ENCODE data around the gene MROH9. TPM values are rescaled to one million over a fixed set of nuclear protein-coding genes. Genes with fewer than 3 reads are reported as not detected.
"Not testable (repeated sequence)": the region's sequence is repeated elsewhere in the genome, so short reads cannot be mapped to it uniquely, and the experiment has no call there.

The MROH9 gene
- total and polyA plus RNA-seq, 5 donors, result 0.06 TPM; not detected in 4

GRCh38 chr1:170924656-170925055 lies 10.7 kb upstream of the MROH9 start:
- H3K27me3 ChIP-seq (ENCODE audit: control insufficient read depth, insufficient read depth); H3K4me3 ChIP-seq (ENCODE audit: low read length); H3K9me3 ChIP-seq (ENCODE audit: control insufficient read depth, low read length); ATAC-seq; H3K27ac ChIP-seq (ENCODE audit: low read length); DNase-seq; intact Hi-C loops (cut with DNase I); H3K4me1 ChIP-seq (ENCODE audit: control insufficient read depth, insufficient read depth, low read length): not testable (repeated sequence)
- WGBS, result 54% methylated on average over 1 of the region's 1 CpG

GRCh38 chr1:170927955-170928840 lies 7.1 kb upstream of the MROH9 start:
- 66% methylated on average over 8 of the region's 8 CpGs for WGBS
- no peak overlapping the region for H3K4me3 ChIP-seq (ENCODE audit: low read length)
- no peaks in the 10 kb centered on the region for H3K9me3 ChIP-seq (ENCODE audit: control insufficient read depth, low read length)
- intact Hi-C loops (cut with DNase I), result no loop called here
- DNase-seq (no peak), ATAC-seq (no peak)
- H3K27ac ChIP-seq (ENCODE audit: low read length), result no peak overlapping the region
- H3K27me3 ChIP-seq (ENCODE audit: control insufficient read depth, insufficient read depth), result no peaks in the 10 kb centered on the region
- peaks cover 3% of the 10 kb centered on the region for H3K4me1 ChIP-seq (ENCODE audit: control insufficient read depth, insufficient read depth, low read length)

- intact Hi-C loops (cut with DNase I), result no loop called here
- WGBS, result 36% methylated on average over 4 of the region's 4 CpGs
- Histone ChIP-seq H3K4me1 (ENCODE audit: control insufficient read depth, insufficient read depth, low read length) (peaks cover 3% of the 10 kb centered on the region), H3K9me3 (ENCODE audit: control insufficient read depth, low read length) (no peaks in the 10 kb centered on the region), H3K27ac (ENCODE audit: low read length) (peak overlapping the region; percentile 52), H3K4me3 (ENCODE audit: low read length) (no peak overlapping the region), H3K27me3 (ENCODE audit: control insufficient read depth, insufficient read depth) (no peaks in the 10 kb centered on the region)
- DNase-seq (no peak), ATAC-seq (no peak)
Measured at GRCh38 chr1:170929412-170929834, 5.9 kb upstream of the MROH9 start.

- H3K27ac ChIP-seq (ENCODE audit: low read length), result peak overlapping the region; percentile 58
- DNase-seq (peak in 2 of 3 donors; percentile 28 to 43), ATAC-seq (peak; percentile 89 to 94)
- no peak overlapping the region for H3K4me3 ChIP-seq (ENCODE audit: low read length)
- intact Hi-C loops (cut with DNase I), result no loop called here
- no peaks in the 10 kb centered on the region for H3K9me3 ChIP-seq (ENCODE audit: control insufficient read depth, low read length)
- H3K4me1 ChIP-seq (ENCODE audit: control insufficient read depth, insufficient read depth, low read length), result peaks cover 3% of the 10 kb centered on the region
- 9% methylated on average over 7 of the region's 7 CpGs for WGBS
- H3K27me3 ChIP-seq (ENCODE audit: control insufficient read depth, insufficient read depth), result no peaks in the 10 kb centered on the region
Measured at GRCh38 chr1:170929835-170930554, 5.3 kb upstream of the MROH9 start.

DNA sequence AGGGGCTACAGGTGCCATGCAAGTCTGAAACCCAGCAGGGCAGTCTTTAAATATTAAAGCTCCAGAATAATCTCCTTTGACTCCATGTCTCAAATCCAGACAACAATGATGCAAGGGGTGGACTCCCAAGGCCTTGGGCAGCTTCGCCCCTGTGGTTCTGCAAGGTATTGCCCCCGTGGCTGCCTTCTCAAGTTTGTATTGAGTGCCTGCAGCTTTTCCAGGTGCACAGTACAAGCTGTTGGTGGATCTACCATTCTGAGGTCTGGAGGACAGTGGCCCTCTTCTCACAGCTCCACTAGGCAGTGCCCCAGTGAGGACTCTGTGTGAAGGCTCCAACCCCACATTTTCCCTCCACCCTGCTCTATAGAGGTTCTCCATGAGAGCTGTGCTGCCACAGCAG lies 3.7 kb upstream of the MROH9 start:
- intact Hi-C loops (cut with DNase I), result no loop called here
- Histone ChIP-seq H3K4me1 (ENCODE audit: control insufficient read depth, insufficient read depth, low read length) (peaks cover 3% of the 10 kb centered on the region), H3K9me3 (ENCODE audit: control insufficient read depth, low read length) (no peaks in the 10 kb centered on the region), H3K27ac (ENCODE audit: low read length) (no peak overlapping the region), H3K4me3 (ENCODE audit: low read length) (no peak overlapping the region), H3K27me3 (ENCODE audit: control insufficient read depth, insufficient read depth) (no peaks in the 10 kb centered on the region)
- DNase-seq, result no peak
- no peak for ATAC-seq
- WGBS, result 82% methylated on average over 2 of the region's 2 CpGs

DNA sequence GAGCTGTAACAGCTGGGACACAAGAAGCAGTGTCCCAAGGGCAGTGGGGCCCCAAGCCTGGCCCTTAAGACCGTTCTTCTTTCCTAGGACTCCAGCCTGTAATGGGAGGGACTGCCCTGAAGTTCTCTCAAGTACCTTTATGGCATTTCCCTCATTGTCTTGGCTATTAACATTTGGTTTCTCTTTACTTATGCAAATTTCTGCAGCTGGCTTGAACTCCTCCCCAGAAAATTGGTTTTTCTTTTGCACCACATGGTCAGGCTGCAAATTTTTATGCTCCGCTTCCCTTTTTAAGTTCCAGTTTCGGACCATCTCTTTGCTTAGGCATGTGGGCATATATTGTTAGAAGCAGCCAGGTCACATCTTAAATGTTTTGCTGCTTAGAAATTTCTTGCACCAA lies 3.1 kb upstream of the MROH9 start:
- DNase-seq (no peak), ATAC-seq (no peak)
- Histone ChIP-seq H3K27ac (ENCODE audit: low read length) (no peak overlapping the region), H3K9me3 (ENCODE audit: control insufficient read depth, low read length) (no peaks in the 10 kb centered on the region), H3K4me3 (ENCODE audit: low read length) (no peak overlapping the region), H3K27me3 (ENCODE audit: control insufficient read depth, insufficient read depth) (no peaks in the 10 kb centered on the region), H3K4me1 (ENCODE audit: control insufficient read depth, insufficient read depth, low read length) (peaks cover 3% of the 10 kb centered on the region)
- WGBS, result 83% methylated on average over 3 of the region's 3 CpGs
- intact Hi-C loops (cut with DNase I), result no loop called here

DNA sequence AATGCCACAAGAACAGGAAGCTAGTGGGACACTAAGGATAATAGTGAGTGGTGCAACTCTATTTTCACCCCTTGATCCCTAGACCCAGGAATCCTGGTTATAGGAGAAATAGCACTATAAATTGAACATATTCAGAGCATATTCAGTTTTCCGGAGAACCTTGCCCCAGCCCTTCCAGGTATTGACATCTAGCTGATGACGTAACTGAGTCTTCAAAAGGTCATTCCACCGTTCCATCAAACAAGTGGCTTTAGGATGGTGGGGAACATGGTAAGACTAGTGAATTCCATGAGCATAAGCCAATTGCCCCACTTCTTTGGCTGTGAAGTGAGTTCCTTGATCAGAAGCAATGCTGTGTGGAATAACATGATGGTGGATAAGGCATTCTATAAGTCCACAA lies 2.9 kb downstream of the MROH9 start:
- Histone ChIP-seq H3K4me1 (ENCODE audit: control insufficient read depth, insufficient read depth, low read length) (no peaks in the 10 kb centered on the region), H3K27ac (ENCODE audit: low read length) (no peak overlapping the region), H3K9me3 (ENCODE audit: control insufficient read depth, low read length) (no peaks in the 10 kb centered on the region), H3K4me3 (ENCODE audit: low read length) (no peak overlapping the region), H3K27me3 (ENCODE audit: control insufficient read depth, insufficient read depth) (no peaks in the 10 kb centered on the region)
- no peak for DNase-seq
- ATAC-seq, result no peak
- intact Hi-C loops (cut with DNase I), result no loop called here
- WGBS, result 94% methylated on average over 3 of the region's 3 CpGs

- ATAC-seq (no peak), DNase-seq (no peak)
- intact Hi-C loops (cut with DNase I), result no loop called here
- Histone ChIP-seq H3K27me3 (ENCODE audit: control insufficient read depth, insufficient read depth) (no peaks in the 10 kb centered on the region), H3K4me1 (ENCODE audit: control insufficient read depth, insufficient read depth, low read length) (no peaks in the 10 kb centered on the region), H3K4me3 (ENCODE audit: low read length) (no peak overlapping the region), H3K27ac (ENCODE audit: low read length) (no peak overlapping the region), H3K9me3 (ENCODE audit: control insufficient read depth, low read length) (no peaks in the 10 kb centered on the region)
- 77% methylated on average over 2 of the region's 2 CpGs for WGBS
Measured at GRCh38 chr1:170939476-170939875, 4.1 kb downstream of the MROH9 start.

DNA sequence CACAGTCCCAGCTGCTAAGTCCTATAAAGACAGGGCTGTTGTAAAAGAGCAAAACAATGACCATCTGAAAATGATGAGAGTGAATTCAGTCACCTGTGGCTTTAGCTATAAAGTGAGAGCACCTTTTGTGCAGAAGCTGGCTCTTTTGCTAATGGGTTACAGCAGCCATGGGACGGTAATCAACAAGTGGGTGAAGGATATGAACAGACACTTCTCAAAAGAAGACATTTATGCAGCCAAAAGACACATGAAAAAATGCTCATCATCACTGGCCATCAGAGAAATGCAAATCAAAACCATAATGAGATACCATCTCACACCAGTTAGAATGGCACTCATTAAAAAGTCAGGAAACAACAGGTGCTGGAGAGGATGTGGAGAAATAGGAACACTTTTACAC lies 16.4 kb downstream of the MROH9 start:
- DNase-seq; intact Hi-C loops (cut with DNase I); H3K4me1 ChIP-seq (ENCODE audit: control insufficient read depth, insufficient read depth, low read length); H3K9me3 ChIP-seq (ENCODE audit: control insufficient read depth, low read length); H3K4me3 ChIP-seq (ENCODE audit: low read length); H3K27me3 ChIP-seq (ENCODE audit: control insufficient read depth, insufficient read depth); ATAC-seq; H3K27ac ChIP-seq (ENCODE audit: low read length): not testable (repeated sequence)
- WGBS, result 95% methylated on average over 1 of the region's 1 CpG

DNA sequence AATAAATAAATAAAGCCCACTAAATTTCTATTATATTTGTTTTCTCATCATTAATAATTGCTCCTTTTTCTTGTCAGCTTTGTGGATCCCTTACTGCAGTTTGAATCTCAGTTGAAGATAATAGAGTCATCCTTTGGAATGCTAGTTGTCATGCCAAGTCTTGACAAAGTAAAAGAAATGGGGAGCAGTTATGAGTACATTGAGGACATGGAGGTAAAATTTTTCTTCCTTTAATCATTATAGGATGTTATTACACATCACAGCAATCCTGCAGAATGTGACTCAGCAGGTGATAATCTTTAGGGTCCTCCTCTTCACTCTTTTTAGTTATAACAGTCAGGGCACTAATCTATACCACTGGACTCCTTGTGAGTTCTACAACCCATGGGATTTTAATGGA lies 24.1 kb downstream of the MROH9 start:
- intact Hi-C loops (cut with DNase I), result no loop called here
- Histone ChIP-seq H3K27me3 (ENCODE audit: control insufficient read depth, insufficient read depth) (no peaks in the 10 kb centered on the region), H3K4me3 (ENCODE audit: low read length) (no peak overlapping the region), H3K27ac (ENCODE audit: low read length) (no peak overlapping the region), H3K4me1 (ENCODE audit: control insufficient read depth, insufficient read depth, low read length) (no peaks in the 10 kb centered on the region), H3K9me3 (ENCODE audit: control insufficient read depth, low read length) (no peaks in the 10 kb centered on the region)
- no peak for ATAC-seq
- no peak for DNase-seq

DNA sequence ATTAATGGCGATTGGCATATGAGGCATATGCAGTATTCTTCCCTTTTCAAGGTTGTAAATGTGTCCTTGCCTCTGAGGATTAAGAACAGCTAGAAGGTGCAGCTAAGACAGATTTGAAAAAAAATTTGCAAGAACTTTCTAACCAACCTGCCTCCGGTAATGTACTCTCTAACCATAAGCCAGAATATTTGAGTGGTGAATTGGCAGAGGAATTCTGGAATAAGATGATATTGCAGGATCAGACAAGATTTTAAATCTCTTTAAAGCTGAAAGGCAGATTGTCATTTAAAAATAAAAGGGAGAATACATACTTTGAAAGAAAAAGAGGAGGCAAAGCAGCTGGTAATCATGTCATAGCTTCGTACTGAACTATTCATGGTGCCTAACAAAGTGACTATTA lies 29.2 kb downstream of the MROH9 start:
- H3K4me3 ChIP-seq (ENCODE audit: low read length), result no peak overlapping the region
- no peak for ATAC-seq
- no peaks in the 10 kb centered on the region for H3K9me3 ChIP-seq (ENCODE audit: control insufficient read depth, low read length)
- DNase-seq, result no peak
- intact Hi-C loops (cut with DNase I), result loop anchor here in 2 of 4 donors (10.0 kb wide), 2 partner anchors 260 to 270 kb away; no protein-coding TSS in a partner anchor
- H3K4me1 ChIP-seq (ENCODE audit: control insufficient read depth, insufficient read depth, low read length), result no peaks in the 10 kb centered on the region
- H3K27me3 ChIP-seq (ENCODE audit: control insufficient read depth, insufficient read depth), result no peaks in the 10 kb centered on the region
- 82% methylated on average over 3 of the region's 3 CpGs for WGBS
- no peak overlapping the region for H3K27ac ChIP-seq (ENCODE audit: low read length)

Measured in right cardiac atrium (tissue), 5 donors.